IMR-90 (cell line): ENCODE measurements around the gene IFT57. TPM values are rescaled to one million over a fixed set of nuclear protein-coding genes. Genes with fewer than 3 reads are reported as not detected.

Experiments
- ATAC-seq: fragments of 200-7000 bp; cut with Tn5 transposase; 2 replicates; pipeline ENCODE4 v1.9.1; 2020; ENCODE audit warnings: low read depth, mild to moderate bottlenecking, moderate library complexity
- BruUV-seq: library from RNA; stranded (reverse); fragments of 400-500 nt; replicated peaks from 2 replicates; lab custom pipeline; 2021; lab: Mats Ljungman, UMichigan
- CTCF ChIA-PET: fragments of 300-600 bp; formaldehyde crosslinking; extraction: SDS; loops from one replicate; lab custom pipeline; 2021; ENCODE audit warnings: antibody characterized with exemption; lab: Yijun Ruan, JAX
- POLR2A ChIA-PET: fragments of 300-600 bp; sonication (Branson Sonifier 250); formaldehyde crosslinking; loops from one replicate; lab custom pipeline; 2022; ENCODE audit warnings: antibody characterized with exemption; ENCODE audit not compliant: unreplicated experiment; lab: Charles Lee
- DNase-seq: peaks from one replicate; pipeline ENCODE4 v3.0.0; 2013
- H2AFZ ChIP-seq: replicated peaks from 2 replicates; pipeline ENCODE3; 2013; ENCODE audit warnings: low read length, mild to moderate bottlenecking; ENCODE audit not compliant: poor library complexity
- H2AK5ac ChIP-seq: 2 replicates; pipeline ENCODE4 v1.6.1; 2013; ENCODE audit warnings: low read depth, low read length, inconsistent platforms
- H2AK9ac ChIP-seq: replicated peaks from 2 replicates; pipeline ENCODE3; 2013; ENCODE audit warnings: mild to moderate bottlenecking, low read depth, low read length, moderate library complexity; ENCODE audit not compliant: poor library complexity
- H2BK120ac ChIP-seq: 2 replicates; pipeline ENCODE4 v1.6.1; 2013; ENCODE audit warnings: low read depth, low read length, inconsistent platforms
- H2BK15ac ChIP-seq: 3 replicates; pipeline ENCODE4 v1.6.1; 2013; ENCODE audit warnings: low read depth, low read length, inconsistent platforms
- H2BK20ac ChIP-seq: 2 replicates; pipeline ENCODE4 v1.6.1; 2013; ENCODE audit warnings: low read depth, mild to moderate bottlenecking, inconsistent platforms, low read length, moderate library complexity
- H2BK5ac ChIP-seq: 2 replicates; pipeline ENCODE4 v1.6.1; 2013; ENCODE audit warnings: mild to moderate bottlenecking, low read depth, low read length, inconsistent platforms; ENCODE audit not compliant: poor library complexity, severe bottlenecking
- H3K14ac ChIP-seq: replicated peaks from 2 replicates; pipeline ENCODE4 v1.6.1; 2013; ENCODE audit warnings: low read depth, low read length, inconsistent platforms
- H3K18ac ChIP-seq: 2 replicates; pipeline ENCODE4 v1.6.1; 2013; ENCODE audit warnings: low read depth, low read length, control low read depth
- H3K23ac ChIP-seq: 2 replicates; pipeline ENCODE4 v1.6.1; 2013; ENCODE audit warnings: low read depth, low read length, inconsistent platforms
- H3K27ac ChIP-seq: 2 replicates; pipeline ENCODE4 v1.5.1; 2013; ENCODE audit warnings: mild to moderate bottlenecking, control low read depth, low read length; ENCODE audit not compliant: insufficient read depth
- H3K27me3 ChIP-seq: 2 replicates; pipeline ENCODE4 v1.6.1; 2013; ENCODE audit warnings: low read length; ENCODE audit not compliant: control insufficient read depth, insufficient read depth
- H3K36me3 ChIP-seq: 2 replicates; pipeline ENCODE4 v1.6.1; 2013; ENCODE audit warnings: low read length, mixed read lengths; ENCODE audit not compliant: control insufficient read depth, insufficient read depth
- H3K4ac ChIP-seq: 2 replicates; pipeline ENCODE4 v1.6.1; 2013; ENCODE audit warnings: low read depth, low read length, inconsistent platforms
- H3K4me1 ChIP-seq: 2 replicates; pipeline ENCODE4 v1.6.1; 2013; ENCODE audit warnings: low read length, mixed read lengths; ENCODE audit not compliant: control insufficient read depth, insufficient read depth
- H3K4me2 ChIP-seq: 2 replicates; pipeline ENCODE4 v1.6.1; 2013; ENCODE audit warnings: low read depth, mild to moderate bottlenecking, control low read depth, low read length, moderate library complexity
- H3K4me3 ChIP-seq: 2 replicates; pipeline ENCODE4 v1.5.1; 2013; ENCODE audit warnings: low read depth, mild to moderate bottlenecking, control low read depth, low read length, moderate library complexity; ENCODE audit not compliant: insufficient read depth
- H3K56ac ChIP-seq: 2 replicates; pipeline ENCODE4 v1.6.1; 2013; ENCODE audit warnings: low read length, inconsistent platforms; ENCODE audit not compliant: insufficient read depth; ENCODE audit errors: extremely low read depth
- H3K79me1 ChIP-seq, 2 experiments: 2 replicates each; pipeline ENCODE4 v1.6.1; 2013; ENCODE audit warnings: low read length in 2 of 2, inconsistent platforms in 1 of 2, low read depth in 1 of 2
- H3K9ac ChIP-seq: 2 replicates; pipeline ENCODE4 v1.6.1; 2013; ENCODE audit warnings: low read depth, low read length, control low read depth
- H3K9me1 ChIP-seq: 2 replicates; pipeline ENCODE4 v1.6.1; 2013; ENCODE audit warnings: low read length, inconsistent platforms; ENCODE audit not compliant: insufficient read depth
- H3K9me3 ChIP-seq: 2 replicates; pipeline ENCODE4 v1.6.1; 2013; ENCODE audit warnings: low read length; ENCODE audit not compliant: control insufficient read depth, insufficient read depth
- H4K20me1 ChIP-seq: 2 replicates; pipeline ENCODE4 v1.6.1; 2013; ENCODE audit warnings: low read length, inconsistent platforms; ENCODE audit not compliant: insufficient read depth
- H4K5ac ChIP-seq: 2 replicates; pipeline ENCODE4 v1.6.1; 2013; ENCODE audit warnings: mild to moderate bottlenecking, low read depth, low read length, control low read depth
- H4K8ac ChIP-seq, 2 experiments: 2 replicates each; pipeline ENCODE4 v1.6.1; 2013; ENCODE audit warnings: low read depth in 2 of 2, low read length in 2 of 2, control low read depth in 1 of 2, inconsistent platforms in 1 of 2
- H4K91ac ChIP-seq: 2 replicates; pipeline ENCODE4 v1.6.1; 2013; ENCODE audit warnings: low read depth, low read length, inconsistent platforms; ENCODE audit not compliant: insufficient read depth
- BHLHE40 ChIP-seq: fragments of 150-350 bp; IDR thresholded peaks from 2 replicates; pipeline ENCODE4 v1.6.1; 2016; ENCODE audit warnings: mild to moderate bottlenecking, low read depth, low read length
- CEBPB ChIP-seq: IDR thresholded peaks from 2 replicates; pipeline ENCODE4 v1.6.1; 2012; ENCODE audit warnings: low read depth, low read length, improper control_type of control experiment
- CHD1 ChIP-seq: IDR thresholded peaks from 2 replicates; pipeline ENCODE4 v1.6.1; 2012; ENCODE audit warnings: low read depth, low read length, improper control_type of control experiment
- FOS ChIP-seq: fragments of 150-350 bp; IDR thresholded peaks from 2 replicates; pipeline ENCODE4 v1.6.1; 2016; ENCODE audit warnings: low read depth, low read length
- MAFK ChIP-seq: IDR thresholded peaks from 2 replicates; pipeline ENCODE4 v1.6.1; 2012; ENCODE audit warnings: low read depth, low read length, improper control_type of control experiment
- MAZ ChIP-seq: IDR thresholded peaks from 2 replicates; pipeline ENCODE4 v1.6.1; 2012; ENCODE audit warnings: low read depth, mild to moderate bottlenecking, low read length, improper control_type of control experiment, moderate library complexity, borderline replicate concordance
- RAD21 ChIP-seq: IDR thresholded peaks from 2 replicates; pipeline ENCODE4 v1.6.1; 2012; ENCODE audit warnings: low read length, improper control_type of control experiment
- RCOR1 ChIP-seq: IDR thresholded peaks from 2 replicates; pipeline ENCODE4 v1.6.1; 2012; ENCODE audit warnings: mild to moderate bottlenecking, low read length, improper control_type of control experiment; ENCODE audit not compliant: insufficient replicate concordance
- RFX5 ChIP-seq: IDR thresholded peaks from 2 replicates; pipeline ENCODE4 v1.8.0; 2012; ENCODE audit warnings: low read depth, mild to moderate bottlenecking, low read length, moderate library complexity
- WGBS, 2 experiments: methylation state at CpG; one replicate each; pipeline versions ENCODE4 v1.1.5 to v1.1.7; 2013; ENCODE audit warnings: missing lambda C conversion rate in 2 of 2; ENCODE audit not compliant: insufficient read length in 1 of 2; ENCODE audit errors: extremely low coverage in 2 of 2; 5-methylcytosine and 5-hydroxymethylcytosine counted together
- dilution Hi-C: fragments of 300-500 bp; cut with HindIII; formaldehyde crosslinking; loops from one replicate; pipeline ENCODE4 v1.14.3; 2018; ENCODE audit warnings: low sequenced_read_pairs; ENCODE audit not compliant: unreplicated experiment
- in situ Hi-C: fragments of 300-500 bp; cut with MboI; formaldehyde crosslinking; loops from 3 replicates; pipeline ENCODE4 v1.14.3; 2019; ENCODE audit warnings: low sequenced_read_pairs, inconsistent platforms, mixed read lengths
- intact Hi-C: fragments of 100-400 bp; cut with micrococcal nuclease; formaldehyde crosslinking; loops from 2 replicates; pipeline ENCODE4 v1.10.0; 2022
- polyA plus RNA-seq, 3 experiments: library from polyadenylated mRNA; depleted of rRNA; stranded (reverse); fragments of >200 nt; gene quantifications; 2 replicates each; pipeline ENCODE4 v1.2.3, GENCODE V29; 2012; ENCODE audit warnings: low replicate concordance in 1 of 3
- total RNA-seq: library from RNA; depleted of rRNA; stranded (reverse); fragments of >200 nt; gene quantifications from 2 replicates; pipeline ENCODE4 v1.2.3, GENCODE V29; 2012
- TF ChIP-seq, protein P1 (sequence below): fragments of 150-350 bp; IDR thresholded peaks from 2 replicates; pipeline ENCODE4 v1.6.1; 2017; ENCODE audit warnings: mild to moderate bottlenecking, antibody characterized with exemption, low read length, low read depth
- TF ChIP-seq, protein P2 (sequence below): conservative IDR thresholded peaks from 2 replicates; pipeline ENCODE4 v1.5.1; 2012; ENCODE audit warnings: mild to moderate bottlenecking, low read depth, low read length, improper control_type of control experiment

Gene IFT57
- total and polyA plus RNA-seq, 2 of the 4 experiments (the other 2 are of a cell fraction) = 30.0 to 35.3 TPM

DNA sequence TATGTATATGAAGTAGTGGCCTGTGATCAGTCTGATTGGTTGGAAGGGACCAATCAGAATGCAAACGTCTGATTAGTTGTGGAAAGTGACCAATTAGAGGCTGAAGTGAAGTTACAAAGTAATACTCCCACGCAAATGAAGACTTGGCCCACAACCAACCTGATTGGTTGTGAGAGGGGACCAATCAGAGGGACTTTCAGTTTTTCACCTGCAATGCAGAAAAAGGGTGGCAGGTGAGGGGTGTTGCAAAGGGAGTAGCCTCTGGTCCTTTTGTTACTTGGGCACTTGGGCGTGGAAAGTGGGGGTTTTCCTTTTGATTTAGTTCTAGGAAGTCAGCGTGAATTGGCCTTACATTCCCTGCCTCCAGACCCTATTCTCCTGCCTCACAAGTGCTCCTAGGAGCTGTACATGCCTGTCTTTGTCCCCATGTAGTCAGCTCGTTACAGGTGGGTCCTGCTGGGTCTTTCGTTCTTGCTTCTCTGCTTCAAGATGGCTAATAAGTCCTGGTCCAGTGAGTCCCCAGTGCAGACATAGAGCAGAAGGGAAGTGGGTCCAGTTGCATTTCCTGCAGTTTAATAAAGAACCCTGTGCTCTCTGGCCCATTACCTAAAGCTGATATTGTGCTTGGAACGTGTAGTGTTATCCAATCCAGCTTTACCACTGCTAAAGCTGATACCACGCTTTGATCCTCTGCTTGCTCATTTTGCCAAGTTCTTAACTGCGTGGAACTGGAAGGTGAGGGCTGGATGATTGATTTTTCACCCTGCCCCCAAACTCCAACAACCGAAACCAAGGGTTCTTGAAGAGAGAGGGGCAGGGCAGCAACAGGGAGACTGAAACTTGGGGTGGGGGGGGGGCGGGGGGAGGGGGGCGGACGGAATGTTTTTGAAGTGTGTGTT lies 85.4 kb downstream of the IFT57 start:
- Histone ChIP-seq H3K27ac (no peak overlapping the region), H4K8ac (no peak overlapping the region), H4K20me1 (no peaks in the 10 kb centered on the region), H3K18ac (no peak overlapping the region), H3K56ac (no peak overlapping the region), H3K27me3 (no peaks in the 10 kb centered on the region), H3K23ac (no peak overlapping the region), H2BK15ac (no peak overlapping the region), H4K91ac (peak overlapping the region; percentile 43), H3K4me2 (no peak overlapping the region), H3K14ac (no peak overlapping the region), H2BK120ac (peak overlapping the region; percentile 53), H3K36me3 (no peaks in the 10 kb centered on the region), H3K4me1 (peaks cover 17% of the 10 kb centered on the region), H2BK5ac (no peak overlapping the region), H4K5ac (no peak overlapping the region), H3K9ac (no peak overlapping the region), H3K4ac (peak overlapping the region; percentile 19; the same call in 1 of the 2 replicates), H2AK9ac (no peak overlapping the region), H3K9me3 (no peaks in the 10 kb centered on the region), H3K9me1 (peaks cover 6% of the 10 kb centered on the region), H3K4me3 (no peak overlapping the region), H2AFZ (peak overlapping the region; percentile 29), H2BK20ac (no peak overlapping the region; the same call in 1 of the 2 replicates), H3K79me1 (0 out of 4 replicates have a peak, but pooled peaks cover 0 to 4% of the 10 kb centered on the region in 2 experiments), H2AK5ac (no peak overlapping the region; the same call in 1 of the 2 replicates)
- dilution Hi-C loops = no loop called here
- intact Hi-C loops = no loop called here
- TF ChIP-seq BHLHE40 (no peak), MAZ (no peak), FOS (no peak), MAFK (no peak), CEBPB (no peak), RAD21 (no peak), CHD1 (no peak), RCOR1 (no peak), RFX5 (no peak)
- TF ChIP-seq, protein P1, sequence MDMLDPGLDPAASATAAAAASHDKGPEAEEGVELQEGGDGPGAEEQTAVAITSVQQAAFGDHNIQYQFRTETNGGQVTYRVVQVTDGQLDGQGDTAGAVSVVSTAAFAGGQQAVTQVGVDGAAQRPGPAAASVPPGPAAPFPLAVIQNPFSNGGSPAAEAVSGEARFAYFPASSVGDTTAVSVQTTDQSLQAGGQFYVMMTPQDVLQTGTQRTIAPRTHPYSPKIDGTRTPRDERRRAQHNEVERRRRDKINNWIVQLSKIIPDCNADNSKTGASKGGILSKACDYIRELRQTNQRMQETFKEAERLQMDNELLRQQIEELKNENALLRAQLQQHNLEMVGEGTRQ = no peak
- TF ChIP-seq, protein P2, sequence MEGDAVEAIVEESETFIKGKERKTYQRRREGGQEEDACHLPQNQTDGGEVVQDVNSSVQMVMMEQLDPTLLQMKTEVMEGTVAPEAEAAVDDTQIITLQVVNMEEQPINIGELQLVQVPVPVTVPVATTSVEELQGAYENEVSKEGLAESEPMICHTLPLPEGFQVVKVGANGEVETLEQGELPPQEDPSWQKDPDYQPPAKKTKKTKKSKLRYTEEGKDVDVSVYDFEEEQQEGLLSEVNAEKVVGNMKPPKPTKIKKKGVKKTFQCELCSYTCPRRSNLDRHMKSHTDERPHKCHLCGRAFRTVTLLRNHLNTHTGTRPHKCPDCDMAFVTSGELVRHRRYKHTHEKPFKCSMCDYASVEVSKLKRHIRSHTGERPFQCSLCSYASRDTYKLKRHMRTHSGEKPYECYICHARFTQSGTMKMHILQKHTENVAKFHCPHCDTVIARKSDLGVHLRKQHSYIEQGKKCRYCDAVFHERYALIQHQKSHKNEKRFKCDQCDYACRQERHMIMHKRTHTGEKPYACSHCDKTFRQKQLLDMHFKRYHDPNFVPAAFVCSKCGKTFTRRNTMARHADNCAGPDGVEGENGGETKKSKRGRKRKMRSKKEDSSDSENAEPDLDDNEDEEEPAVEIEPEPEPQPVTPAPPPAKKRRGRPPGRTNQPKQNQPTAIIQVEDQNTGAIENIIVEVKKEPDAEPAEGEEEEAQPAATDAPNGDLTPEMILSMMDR = no peak
- no TSS peak for BruUV-seq
- 100% methylated on average over 1 of the region's 13 CpGs; no CpG with 5 or more reads in 1 of the 2 experiments for WGBS, 2 experiments
- in situ Hi-C loops = no loop called here
- no peak for ATAC-seq
- no peak for DNase-seq
- ChIA-PET CTCF (interaction anchor here (0.6 to 1.0 kb wide), 2 partner anchors 15 to 22 kb away, joined by 3 to 4 read pairs; no protein-coding TSS in a partner anchor), POLR2A (no interaction called here)
